Activated CD4-positive, alpha-beta T cell treated with anti-CD3 and anti-CD28 coated beads, Interleukin-2, amount 50 U/mL, for 24 hours (primary cell): Measurements from ENCODE around the gene TNFRSF6B.
"Not testable (repeated sequence)": the region's sequence is repeated elsewhere in the genome, so short reads cannot be mapped to it uniquely, and the experiment has no call there.

Source experiments
- DNase-seq, 2 donors: peaks; one replicate each; pipeline ENCODE4 v3.0.0-alpha.2; 2020; ENCODE audit warnings: low read depth in 1 of 2, low spot score in 1 of 2

Gene TNFRSF6B

DNA sequence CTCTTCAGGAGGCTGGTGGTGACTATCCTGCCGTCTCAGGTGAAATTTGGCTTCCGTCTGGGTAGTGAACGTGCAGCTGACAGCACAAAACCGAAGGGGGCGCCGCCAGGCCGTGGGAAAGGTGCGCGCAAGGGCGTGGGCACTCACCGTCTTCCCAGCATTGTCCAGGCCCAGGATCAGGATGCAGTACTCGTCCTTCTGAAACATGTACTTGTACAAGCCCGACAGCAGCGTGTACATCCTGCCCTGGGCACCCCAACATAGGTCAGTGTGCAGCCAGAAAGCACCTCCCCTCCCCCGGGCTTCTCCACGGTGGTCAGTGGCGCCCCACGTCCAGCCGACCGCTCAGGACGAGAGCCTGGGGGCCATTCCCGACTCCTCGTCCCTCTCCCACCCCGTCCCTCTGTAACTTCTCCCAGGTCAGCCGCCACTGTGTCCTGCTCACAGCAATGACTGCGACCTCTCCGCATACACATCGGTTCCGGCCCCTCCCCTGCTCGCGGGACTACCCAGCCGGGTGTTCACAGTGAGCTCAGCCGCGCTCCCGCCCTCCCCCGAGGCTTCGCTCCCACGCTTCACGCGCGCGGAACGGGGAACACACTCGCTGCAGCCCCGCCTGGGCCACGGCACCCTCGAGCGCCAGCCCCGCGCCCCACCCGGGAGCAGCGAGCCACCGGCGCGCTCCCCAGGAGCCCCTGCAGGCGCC lies 10.6 kb downstream of the TNFRSF6B start:
- peak in 1 of 2 donors; percentile 38 for DNase-seq

DNA sequence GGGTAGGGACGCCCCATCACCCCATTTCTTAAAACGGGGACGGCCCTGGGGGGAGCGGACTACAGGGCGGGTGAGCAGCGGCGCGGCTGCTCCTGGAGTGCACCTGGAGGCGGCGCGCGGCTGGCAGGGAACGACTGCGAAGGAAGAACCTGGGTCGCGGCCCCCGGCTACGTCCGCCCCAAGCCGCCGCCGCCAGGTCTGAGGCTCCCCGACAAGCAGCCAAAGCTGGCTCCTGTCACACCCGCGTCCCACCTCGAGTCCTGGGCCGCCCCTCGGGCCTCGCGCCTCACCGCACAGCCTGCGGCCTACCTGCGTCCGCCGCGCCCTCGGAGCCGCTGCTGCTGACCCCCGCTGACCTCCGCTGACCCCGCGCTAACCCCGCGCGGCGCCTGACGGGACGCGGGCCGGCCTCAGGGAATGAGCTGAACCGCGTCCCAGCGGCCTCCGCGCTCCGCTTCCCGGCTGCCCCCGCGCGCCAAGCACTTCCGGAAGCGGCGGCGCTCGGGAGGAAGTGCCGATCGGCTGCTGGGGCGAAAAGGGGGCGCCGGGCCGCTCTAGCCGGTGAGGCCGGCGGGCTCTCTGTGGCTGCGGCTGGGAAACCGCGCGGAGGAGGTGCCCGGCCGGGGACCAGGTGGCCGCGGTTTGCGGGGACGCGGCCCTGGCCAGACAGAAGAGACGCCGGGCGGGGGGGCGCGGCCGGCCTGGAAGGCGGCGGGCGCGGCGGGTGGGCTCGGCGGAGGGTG lies 11.3 kb downstream of the TNFRSF6B start, which contains the start of the genes ARFRP1 and ZGPAT:
Gene ARFRP1 (minus strand): TSS at position 419 of the 743 bp plus-strand sequence. CDS start 885 bp downstream, outside the sequence.
Gene ZGPAT (plus strand): TSS at position 482 of the 743 bp plus-strand sequence. CDS start 542 bp downstream, outside the sequence.
- peak; percentile 77 to 82 for DNase-seq

DNA sequence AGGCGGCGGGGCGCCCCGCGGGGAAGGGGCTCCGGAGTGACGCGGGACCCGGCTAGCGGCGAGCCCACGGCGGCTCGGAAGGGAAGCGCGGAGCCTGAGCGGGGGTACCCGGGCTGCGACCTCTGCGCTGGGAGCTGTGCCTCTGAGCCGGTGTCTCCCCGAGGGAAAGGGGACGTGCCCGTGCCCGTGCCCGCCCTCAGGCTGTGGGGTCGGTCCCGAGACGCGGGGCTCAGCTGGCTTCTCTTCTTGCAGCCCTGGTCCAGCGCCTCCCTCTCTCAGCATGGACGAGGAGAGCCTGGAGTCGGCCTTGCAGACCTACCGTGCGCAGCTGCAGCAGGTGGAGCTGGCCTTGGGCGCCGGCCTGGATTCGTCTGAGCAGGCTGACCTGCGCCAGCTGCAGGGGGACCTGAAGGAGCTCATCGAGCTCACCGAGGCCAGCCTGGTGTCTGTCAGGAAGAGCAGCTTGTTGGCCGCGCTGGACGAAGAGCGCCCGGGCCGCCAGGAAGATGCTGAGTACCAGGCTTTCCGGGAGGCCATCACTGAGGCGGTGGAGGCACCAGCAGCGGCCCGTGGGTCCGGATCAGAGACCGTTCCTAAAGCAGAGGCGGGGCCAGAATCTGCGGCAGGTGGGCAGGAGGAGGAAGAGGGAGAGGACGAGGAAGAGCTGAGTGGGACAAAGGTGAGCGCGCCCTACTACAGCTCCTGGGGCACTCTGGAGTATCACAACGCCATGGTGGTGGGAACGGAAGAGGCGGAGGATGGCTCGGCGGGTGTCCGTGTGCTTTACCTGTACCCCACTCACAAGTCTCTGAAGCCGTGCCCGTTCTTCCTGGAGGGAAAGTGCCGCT lies 12.1 kb downstream of the TNFRSF6B start:
- no peak for DNase-seq

DNA sequence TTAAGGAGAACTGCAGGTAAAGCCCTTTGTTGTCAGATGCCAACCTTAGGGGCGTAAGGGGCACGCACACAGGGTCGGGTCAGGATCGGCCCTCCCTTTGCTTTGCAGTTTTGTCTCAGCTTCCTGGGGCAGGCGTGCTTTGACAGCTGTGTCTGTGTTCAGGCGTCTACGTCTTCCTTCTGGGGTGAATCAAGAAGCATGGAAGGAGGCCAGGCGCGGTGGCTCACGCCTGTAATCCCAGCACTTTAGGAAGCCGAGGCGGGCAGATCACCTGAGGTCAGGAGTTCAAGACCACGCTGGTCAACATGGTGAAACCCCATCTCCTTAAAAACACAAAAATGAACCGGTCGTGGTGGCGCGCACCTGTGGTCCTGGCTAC lies 12.7 kb downstream of the TNFRSF6B start:
- no peak for DNase-seq

DNA sequence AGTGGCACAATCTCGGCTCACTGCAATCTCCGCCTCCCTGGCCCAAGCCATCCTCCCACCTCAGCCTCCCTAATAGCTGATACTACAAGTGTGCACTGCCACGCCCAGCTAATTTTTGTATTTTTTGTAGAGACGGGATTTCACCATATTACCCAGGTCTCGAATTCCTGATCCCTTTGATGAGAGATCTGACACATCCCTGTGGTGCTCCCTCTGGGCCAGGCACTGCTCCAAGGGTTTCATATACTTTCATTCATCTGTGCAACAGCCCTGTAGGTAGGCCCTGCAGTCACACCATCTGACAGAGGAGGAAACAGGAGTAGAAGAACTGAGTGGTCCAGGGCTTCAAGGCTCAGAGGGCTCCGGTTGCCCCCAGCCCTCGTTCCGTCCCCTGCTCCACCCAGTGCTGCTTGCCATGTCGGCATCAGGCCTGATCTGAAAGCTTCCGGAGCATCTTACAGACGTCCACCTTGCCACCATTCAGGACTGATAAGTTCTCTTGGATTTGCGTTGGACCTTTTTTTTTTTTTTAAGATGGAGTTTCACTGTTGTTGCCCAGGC lies 14.7 kb downstream of the TNFRSF6B start:
- DNase-seq, result no peak

DNA sequence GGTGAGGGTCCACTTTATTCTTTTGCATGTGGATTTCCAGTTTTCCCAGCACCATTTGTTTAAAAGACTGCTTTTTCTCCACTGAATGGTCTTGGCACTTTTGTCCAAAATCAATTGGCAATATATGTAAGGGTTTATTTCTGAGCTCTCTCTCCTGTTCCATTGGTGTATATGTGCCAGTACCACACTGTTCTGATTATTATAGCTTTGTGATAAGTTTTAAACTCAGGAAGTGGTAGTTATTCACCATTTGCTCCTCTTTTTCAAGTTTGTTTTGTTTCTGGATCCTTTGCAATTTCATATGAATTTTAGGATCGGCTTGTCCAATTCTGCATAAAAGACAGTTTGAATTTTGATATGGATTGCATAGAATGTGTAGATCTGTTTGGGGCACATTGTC lies 15.7 kb downstream of the TNFRSF6B start:
- no peak for DNase-seq

DNA sequence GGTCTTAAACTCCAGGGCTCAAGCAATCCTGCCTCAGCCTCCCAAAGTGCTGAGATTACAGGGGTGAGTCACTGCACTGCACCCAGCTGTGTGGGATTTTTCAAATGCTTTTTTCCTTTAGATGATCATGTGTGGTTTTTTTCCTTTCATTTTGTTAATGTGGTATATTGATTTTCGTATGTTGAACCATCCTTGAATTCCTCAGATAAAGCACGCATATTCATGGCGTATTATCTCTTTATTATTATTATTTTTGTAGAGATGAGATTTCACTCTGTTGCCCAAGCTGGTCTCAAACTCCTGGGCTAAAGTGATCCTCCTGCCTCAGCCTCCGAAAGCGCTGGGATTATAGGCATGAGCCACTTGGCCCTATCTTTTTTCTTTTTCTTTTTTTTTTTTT lies 18.4 kb downstream of the TNFRSF6B start:
- DNase-seq, result no peak

DNA sequence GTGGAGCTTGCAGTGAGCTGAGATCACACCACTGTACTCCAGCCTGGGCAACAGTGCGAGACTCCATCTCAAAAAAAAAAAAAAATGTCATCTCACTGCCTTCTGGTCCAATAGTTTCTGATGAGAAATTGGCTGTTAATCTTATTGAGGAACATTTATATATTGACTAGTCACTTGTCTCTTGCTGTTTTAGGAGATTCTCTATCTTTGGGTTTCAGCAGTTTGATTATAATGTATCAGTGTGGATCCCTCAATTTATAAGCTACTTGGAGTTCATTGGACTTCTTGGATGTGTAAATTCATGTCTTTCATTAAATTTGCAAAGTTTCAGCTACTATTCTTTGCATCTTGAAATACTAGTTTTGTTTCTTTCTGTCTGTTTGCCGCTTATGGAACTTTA lies 22.5 kb downstream of the TNFRSF6B start:
- DNase-seq, result no peak

DNA sequence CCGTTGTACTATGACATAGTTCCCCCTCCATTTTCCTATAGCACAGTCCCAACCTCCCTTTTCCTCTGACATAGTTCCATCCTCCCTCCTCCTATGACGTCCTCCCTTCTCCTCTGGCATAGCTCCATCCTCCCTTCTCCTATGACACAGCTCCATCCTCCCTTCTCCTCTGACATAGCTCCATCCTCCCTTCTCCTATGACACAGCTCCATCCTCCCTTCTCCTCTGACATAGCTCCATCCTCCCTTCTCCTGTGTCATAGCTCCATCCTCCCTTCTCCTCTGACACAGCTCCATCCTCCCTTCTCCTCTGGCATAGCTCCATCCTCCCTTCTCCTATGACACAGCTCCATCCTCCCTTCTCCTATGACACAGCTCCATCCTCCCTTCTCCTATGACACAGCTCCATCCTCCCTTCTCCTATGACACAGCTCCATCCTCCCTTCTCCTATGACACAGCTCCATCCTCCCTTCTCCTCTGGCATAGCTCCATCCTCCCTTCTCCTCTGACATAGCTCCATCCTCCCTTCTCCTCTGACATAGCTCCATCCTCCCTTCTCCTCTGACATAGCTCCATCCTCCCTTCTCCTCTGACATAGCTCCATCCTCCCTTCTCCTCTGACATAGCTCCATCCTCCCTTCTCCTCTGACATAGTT lies 26.6 kb downstream of the TNFRSF6B start:
- DNase-seq, result not testable (repeated sequence)

DNA sequence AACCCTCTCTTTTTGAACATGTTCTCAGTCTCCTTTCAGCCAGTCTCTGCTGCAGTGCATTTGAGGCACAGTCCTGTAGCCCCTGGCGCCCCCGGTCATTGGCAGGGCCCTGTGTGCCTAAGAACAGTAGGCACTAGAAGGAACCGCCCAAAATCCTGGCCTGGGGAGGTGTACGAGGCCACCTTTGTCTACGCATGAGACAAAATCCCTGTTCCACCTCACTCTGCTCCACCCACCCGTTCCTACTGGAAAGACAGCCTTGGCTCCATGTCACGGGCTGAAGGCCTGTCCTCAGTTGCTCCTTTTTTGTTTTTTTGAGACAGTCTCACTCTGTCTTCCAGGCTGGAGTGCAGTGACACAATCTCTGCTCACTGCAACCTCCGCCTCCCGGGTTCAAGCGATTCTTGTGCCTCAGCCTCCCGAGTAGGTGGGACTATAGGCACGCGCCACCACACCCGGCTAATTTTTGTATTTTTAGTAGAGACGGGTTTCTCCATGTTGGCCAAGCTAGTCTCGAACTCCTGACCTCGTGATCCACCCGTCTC lies 33.8 kb downstream of the TNFRSF6B start:
- not testable (repeated sequence) for DNase-seq

DNA sequence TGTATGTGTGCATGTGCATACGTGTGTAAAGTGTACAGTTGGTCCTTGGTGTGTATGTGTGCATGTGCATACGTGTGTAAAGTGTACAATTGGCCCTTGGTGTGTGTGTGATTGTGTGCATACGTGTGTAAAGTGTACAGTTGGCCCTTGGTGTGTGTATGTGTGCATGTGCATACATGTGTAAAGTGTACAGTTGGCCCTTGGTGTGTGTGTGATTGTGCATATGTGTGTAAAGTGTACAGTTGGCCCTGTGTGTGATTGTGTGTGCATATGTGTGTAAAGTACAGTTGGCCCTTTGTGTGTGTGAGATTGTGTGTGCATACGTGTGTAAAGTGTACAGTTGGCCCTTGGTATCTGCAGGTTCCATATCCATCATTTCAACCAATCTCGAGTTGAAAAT lies 35.0 kb downstream of the TNFRSF6B start:
- DNase-seq, result no peak

DNA sequence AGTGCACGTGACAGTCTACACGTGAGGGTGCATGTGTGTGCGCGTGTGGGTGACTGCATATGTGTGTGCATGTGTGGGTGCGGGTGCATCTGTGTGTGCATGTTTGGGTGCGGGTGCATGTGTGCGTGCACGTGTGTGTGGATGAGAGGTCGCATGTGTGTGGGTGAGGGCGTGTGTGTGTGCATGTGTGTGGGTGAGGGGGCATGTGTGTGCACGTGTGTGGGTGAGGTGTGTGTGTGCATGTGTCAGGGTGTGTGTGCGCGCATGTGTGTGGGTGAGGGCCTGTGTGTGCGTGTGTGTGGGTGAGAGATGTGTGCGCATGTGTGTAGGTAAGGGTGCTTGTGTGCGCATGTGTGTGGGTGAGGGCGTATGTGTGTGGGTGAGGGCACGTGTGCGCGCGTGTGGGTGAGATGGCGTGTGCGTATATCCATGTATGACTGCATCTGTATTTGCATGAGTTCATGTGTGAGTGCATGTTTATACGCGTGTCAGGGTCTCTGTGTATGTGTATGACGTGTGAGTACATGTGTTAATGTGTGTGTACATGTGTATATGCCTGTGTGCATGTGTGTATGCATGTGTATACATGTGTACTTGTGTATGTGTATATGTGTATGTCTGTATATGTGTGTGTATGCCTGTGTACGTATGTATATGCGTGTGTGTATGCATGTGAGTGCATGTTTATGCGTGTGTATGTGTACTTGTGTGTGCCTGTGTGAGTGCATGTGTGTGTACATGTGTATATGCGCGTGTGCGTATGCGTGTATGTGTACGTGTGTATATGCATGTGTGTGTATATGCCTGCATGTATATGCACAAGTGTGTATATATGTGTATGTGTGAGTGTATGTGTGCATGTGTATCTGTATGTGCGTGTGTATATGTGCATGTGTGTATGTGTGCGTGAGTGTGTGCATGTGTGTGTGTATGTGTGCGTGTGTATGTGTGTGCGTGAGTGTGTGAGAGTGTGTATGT lies 36.0 kb downstream of the TNFRSF6B start:
- no peak for DNase-seq

DNA sequence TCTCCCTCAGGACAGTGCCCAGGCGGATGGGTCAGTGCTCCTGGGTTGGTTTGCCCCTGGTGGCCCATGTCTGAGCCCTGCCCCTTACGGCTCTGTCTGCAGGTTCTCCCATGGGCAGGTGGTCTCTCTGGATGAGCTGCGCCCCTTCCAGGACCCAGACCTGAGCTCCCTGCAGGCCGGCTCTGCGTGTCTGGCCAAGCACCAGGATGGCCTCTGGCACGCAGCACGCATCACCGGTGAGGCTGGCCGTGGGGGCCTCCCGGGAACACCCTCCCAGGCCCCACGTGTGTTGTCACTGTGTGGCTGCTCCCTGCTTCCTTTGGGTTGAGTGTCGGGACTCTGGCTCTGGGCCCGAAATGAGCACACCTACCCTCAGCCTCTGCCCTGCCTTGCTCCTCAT lies 36.7 kb downstream of the TNFRSF6B start:
- no peak for DNase-seq

DNA sequence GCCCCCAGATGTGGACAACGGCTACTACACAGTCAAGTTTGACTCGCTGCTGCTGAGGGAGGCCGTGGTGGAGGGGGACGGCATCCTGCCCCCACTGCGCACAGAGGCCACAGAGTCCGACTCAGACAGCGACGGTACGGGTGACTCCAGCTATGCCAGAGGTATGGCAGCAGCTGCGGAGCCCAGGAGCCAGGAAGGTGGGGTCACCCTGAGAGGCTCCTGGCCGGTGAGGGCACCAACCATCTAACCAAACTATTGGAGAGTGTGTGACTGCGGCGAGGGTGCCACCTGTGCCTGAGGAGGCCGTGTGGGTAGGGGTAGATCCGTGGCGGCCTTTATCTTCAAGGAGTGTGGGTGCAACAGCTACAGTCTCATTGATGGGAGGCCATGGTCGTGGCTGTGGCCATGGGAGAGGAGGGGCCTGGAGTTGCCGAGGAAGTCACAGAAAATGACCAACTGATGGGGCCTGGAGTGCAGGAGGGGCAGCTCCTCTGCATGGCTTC lies 37.2 kb downstream of the TNFRSF6B start:
- DNase-seq, result no peak

DNA sequence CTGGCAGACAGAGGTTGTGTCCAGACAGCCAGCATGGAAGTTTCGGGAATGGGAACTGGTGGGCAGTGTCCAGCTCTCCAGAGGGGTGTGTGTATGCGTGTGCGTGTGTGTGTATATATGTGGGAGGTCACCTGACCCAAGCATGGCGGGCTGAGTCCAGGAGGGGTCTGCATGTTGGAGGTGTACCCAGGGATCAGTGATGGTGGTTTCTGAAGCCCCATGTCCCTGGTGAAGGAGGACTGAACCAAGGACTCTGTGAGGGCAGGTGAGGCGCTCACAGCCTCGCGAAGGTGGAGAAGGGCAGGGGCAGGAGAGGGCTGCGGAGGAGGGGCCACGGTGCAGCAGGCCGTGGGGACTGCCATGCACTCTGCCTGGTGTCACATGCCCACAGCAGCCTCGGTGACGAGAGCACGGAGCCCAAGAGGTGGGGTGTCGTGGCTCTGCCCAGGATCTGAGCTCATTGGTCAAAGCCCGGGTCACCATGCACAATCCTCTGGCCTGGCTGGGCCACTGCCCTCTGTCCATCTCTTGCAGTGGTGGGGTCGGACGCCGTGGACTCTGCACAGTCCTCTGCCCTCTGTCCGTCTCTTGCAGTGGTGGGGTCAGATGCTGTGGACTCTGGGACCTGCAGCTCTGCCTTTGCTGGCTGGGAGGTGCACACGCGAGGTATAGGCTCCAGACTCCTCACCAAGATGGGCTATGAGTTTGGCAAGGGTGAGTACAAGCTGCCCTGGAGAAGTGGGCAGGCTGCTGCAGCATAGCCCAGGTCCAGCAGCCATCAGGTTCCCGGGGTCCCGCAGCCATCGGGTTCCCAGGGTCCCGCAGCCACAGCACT lies 37.9 kb downstream of the TNFRSF6B start:
- no peak for DNase-seq

DNA sequence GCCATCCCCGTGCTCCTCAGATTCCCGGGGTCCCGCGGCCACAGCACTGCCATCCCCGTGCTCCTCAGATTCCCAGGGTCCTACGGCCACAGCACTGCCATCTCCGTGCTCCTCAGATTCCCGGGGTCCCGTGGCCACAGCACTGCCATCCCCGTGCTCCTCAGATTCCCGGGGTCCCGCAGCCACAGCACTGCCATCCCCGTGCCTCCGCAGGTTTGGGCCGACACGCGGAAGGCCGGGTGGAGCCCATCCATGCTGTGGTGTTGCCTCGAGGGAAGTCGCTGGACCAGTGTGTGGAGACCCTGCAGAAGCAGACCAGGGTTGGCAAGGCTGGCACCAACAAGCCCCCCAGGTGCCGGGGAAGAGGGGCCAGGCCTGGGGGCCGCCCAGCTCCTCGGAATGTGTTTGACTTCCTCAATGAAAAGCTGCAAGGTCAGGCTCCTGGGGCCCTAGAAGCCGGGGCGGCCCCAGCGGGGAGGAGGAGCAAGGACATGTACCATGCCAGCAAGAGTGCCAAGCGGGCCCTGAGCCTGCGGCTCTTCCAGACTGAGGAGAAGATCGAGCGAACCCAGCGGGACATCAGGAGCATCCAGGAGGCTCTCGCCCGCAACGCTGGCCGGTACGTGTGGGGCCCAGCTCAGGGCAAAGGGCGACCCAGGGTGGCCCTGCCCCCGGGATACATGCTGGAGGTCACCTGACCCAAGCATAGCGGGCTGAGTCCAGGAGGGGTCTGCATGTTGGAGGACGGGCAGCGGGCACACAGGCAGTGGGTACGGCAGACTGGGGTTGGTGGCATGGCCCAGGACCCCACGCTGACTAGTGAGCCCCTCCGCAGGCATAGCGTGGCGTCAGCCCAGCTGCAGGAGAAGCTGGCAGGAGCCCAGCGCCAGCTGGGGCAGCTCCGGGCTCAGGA lies 38.8 kb downstream of the TNFRSF6B start:
- DNase-seq, result no peak
